Activated naive CD4-positive, alpha-beta T cell treated with anti-CD3 and anti-CD28 coated beads, Interleukin-2, amount 50 U/mL, for 24 hours (primary cell): ENCODE measurements around the gene ENOX2.
"Not testable (repeated sequence)": the region's sequence is repeated elsewhere in the genome, so short reads cannot be mapped to it uniquely, and the experiment has no call there.

ENCODE experiments used
- H3K27ac Mint-ChIP-seq: one replicate; pipeline ENCODE4 v1.8.0; 2021; ENCODE audit warnings: mild to moderate bottlenecking, mixed read lengths
- H3K27me3 Mint-ChIP-seq: one replicate; pipeline ENCODE4 v1.8.0; 2021; ENCODE audit warnings: mixed read lengths
- H3K36me3 Mint-ChIP-seq: one replicate; pipeline ENCODE4 v1.8.0; 2021; ENCODE audit warnings: mixed read lengths
- H3K4me1 Mint-ChIP-seq: one replicate; pipeline ENCODE4 v1.8.0; 2021; ENCODE audit warnings: mixed read lengths
- H3K4me3 Mint-ChIP-seq: one replicate; pipeline ENCODE4 v1.8.0; 2021; ENCODE audit warnings: mild to moderate bottlenecking, mixed read lengths
- H3K9me3 Mint-ChIP-seq: one replicate; pipeline ENCODE4 v1.8.0; 2021; ENCODE audit warnings: mixed read lengths

ENOX2 gene

DNA sequence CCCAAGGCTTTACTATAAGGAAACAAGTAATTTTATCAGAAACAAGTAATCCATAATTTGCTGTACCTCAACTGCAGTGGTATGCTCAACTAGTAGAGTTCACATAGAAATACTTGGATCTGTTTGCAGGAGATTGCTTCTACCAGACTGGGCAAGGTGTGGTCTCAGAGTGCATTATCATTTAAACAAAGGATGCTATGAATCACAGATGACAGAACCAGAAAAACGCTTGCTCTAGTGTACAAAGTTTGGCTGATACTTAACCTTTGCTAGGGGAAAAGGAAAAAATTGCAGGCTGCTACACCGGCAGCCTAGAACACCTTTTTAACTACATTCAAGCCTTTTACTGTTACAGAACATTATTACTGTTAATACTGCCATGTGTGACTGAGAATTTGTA, 97.1 kb downstream of the ENOX2 start:
- Mint-ChIP-seq H3K36me3 (peaks cover 2% of the 10 kb centered on the region), H3K4me1 (peaks cover 6% of the 10 kb centered on the region), H3K27ac (no peak overlapping the region), H3K4me3 (no peak overlapping the region), H3K27me3 (no peaks in the 10 kb centered on the region), H3K9me3 (no peaks in the 10 kb centered on the region)

DNA sequence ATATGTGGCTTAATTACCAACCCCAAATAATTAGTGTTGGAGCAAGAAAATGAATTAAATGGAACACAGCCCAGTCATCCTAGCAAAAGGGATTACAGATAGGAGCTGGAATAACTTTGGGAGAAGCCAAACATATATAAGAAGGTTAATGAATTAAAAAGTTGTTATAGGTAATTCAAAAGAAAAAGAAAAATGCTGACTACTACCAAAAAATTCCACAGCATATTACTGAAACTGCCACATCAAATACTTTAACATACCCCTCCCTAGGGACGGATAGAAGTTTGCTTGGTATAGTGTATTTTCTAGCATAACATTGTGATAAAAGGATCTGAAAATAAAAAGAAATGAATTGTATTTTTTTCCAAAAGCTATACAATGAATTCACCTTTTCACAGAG, 99.5 kb downstream of the ENOX2 start:
- no peaks in the 10 kb centered on the region for H3K27me3 Mint-ChIP-seq
- no peak overlapping the region for H3K4me3 Mint-ChIP-seq
- no peaks in the 10 kb centered on the region for H3K9me3 Mint-ChIP-seq
- peaks cover 2% of the 10 kb centered on the region for H3K36me3 Mint-ChIP-seq
- no peaks in the 10 kb centered on the region for H3K4me1 Mint-ChIP-seq
- no peak overlapping the region for H3K27ac Mint-ChIP-seq

- Mint-ChIP-seq H3K36me3 (peaks cover 2% of the 10 kb centered on the region), H3K4me3 (no peak overlapping the region), H3K27ac (no peak overlapping the region)
Observed at GRCh38 chrX:130801901-130802300, 101.1 kb downstream of the ENOX2 start.

GRCh38 chrX:130799393-130799792, 103.6 kb downstream of the ENOX2 start:
- Mint-ChIP-seq H3K9me3 (no peaks in the 10 kb centered on the region), H3K4me1 (no peaks in the 10 kb centered on the region), H3K27ac (no peak overlapping the region), H3K4me3 (no peak overlapping the region), H3K27me3 (no peaks in the 10 kb centered on the region), H3K36me3 (no peaks in the 10 kb centered on the region)

More at GRCh38 chrX:130801901-130802300, 101.1 kb downstream of the ENOX2 start:
- no peaks in the 10 kb centered on the region for H3K9me3 Mint-ChIP-seq
- no peaks in the 10 kb centered on the region for H3K4me1 Mint-ChIP-seq
- no peaks in the 10 kb centered on the region for H3K27me3 Mint-ChIP-seq

DNA sequence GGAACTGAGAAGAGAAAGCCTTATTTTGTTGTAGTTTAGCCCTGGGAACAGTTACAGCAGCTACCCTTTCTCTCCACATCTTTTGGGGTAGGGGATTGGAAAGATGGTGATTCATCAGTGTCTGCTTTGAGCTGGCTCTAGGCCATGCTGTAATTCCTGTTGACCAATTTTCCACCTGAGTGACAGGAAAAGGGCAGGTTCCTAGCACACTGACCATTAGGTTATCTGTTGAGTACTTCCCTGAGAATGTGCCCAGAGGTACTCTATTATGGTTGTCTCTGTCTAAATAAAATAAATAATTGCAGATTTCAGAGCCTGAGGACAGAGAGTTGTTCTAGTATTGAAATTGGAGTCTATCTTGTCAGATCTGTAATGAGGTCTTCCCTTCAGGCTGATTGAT, 109.0 kb downstream of the ENOX2 start:
- no peaks in the 10 kb centered on the region for H3K27me3 Mint-ChIP-seq
- no peak overlapping the region for H3K27ac Mint-ChIP-seq
- H3K36me3 Mint-ChIP-seq = peaks cover 1% of the 10 kb centered on the region
- H3K4me1 Mint-ChIP-seq = no peaks in the 10 kb centered on the region
- H3K9me3 Mint-ChIP-seq = no peaks in the 10 kb centered on the region
- no peak overlapping the region for H3K4me3 Mint-ChIP-seq

DNA sequence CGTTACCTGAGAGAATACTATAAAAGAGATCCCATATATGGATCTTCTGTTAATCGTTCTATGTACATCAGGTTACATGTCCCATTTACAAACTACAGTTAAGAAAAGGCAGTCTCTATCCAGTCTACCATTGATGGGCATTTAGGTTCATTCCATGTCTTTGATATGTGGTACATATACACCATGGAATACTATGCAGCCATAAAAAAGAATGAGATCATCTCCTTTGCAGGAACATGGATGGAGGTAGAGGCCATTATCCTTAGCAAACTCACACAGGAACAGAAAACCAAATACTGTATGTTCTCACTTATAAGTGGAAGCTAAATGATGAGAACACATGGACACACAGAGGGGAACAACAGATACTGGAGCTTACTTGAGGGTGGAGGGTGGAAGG, 111.1 kb downstream of the ENOX2 start:
- H3K36me3 Mint-ChIP-seq, H3K9me3 Mint-ChIP-seq, H3K27ac Mint-ChIP-seq, H3K4me3 Mint-ChIP-seq, H3K27me3 Mint-ChIP-seq, H3K4me1 Mint-ChIP-seq: not testable (repeated sequence)

- Mint-ChIP-seq H3K27ac (no peak overlapping the region), H3K36me3 (peaks cover 1% of the 10 kb centered on the region), H3K4me3 (no peak overlapping the region), H3K9me3 (no peaks in the 10 kb centered on the region), H3K27me3 (no peaks in the 10 kb centered on the region), H3K4me1 (no peaks in the 10 kb centered on the region)
Observed at GRCh38 chrX:130789793-130790192, 113.2 kb downstream of the ENOX2 start.

DNA sequence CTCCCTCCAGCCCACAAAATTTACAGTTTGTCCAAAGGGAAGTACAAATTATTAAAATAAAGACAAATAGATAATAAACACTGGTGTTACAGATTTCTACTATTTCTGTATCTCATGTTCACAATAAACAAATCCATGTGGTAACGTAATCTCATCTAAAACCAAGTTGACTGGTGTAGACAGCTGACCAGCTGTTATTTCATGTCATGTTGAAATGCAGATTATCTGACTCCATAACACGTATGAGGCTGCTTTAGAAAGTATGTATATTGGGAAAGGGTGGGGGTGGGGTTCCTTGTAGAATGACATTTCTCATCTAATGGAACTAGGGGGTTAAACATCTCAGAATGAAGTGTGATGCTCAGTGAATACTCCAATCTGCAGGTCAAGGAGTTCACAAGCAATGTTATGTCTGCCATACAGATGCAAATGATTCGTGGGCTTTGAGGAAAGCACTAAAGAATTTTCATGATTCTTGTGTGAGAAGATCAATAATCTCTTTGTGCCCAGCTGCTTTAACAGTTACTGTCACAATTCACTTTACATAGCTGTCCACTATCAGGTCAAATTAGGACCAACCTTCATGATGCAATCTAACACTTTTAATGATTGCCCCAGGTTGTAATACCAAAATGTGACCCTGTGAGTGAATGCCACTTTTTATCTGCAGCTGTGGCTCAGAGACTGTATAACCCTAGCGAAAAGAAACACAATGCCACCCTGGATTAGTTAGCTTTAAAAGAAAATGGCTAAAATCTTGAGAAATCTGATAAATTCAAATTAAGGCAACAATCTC, 114.0 kb downstream of the ENOX2 start:
- H3K4me1 Mint-ChIP-seq = no peaks in the 10 kb centered on the region
- peaks cover 1% of the 10 kb centered on the region for H3K36me3 Mint-ChIP-seq
- no peak overlapping the region for H3K27ac Mint-ChIP-seq
- H3K27me3 Mint-ChIP-seq = no peaks in the 10 kb centered on the region
- H3K9me3 Mint-ChIP-seq = no peaks in the 10 kb centered on the region
- H3K4me3 Mint-ChIP-seq = no peak overlapping the region

GRCh38 chrX:130786030-130786429, 117.0 kb downstream of the ENOX2 start:
- H3K36me3 Mint-ChIP-seq = peaks cover 4% of the 10 kb centered on the region
- H3K27me3 Mint-ChIP-seq = no peaks in the 10 kb centered on the region
- no peak overlapping the region for H3K27ac Mint-ChIP-seq
- peaks cover 3% of the 10 kb centered on the region for H3K4me1 Mint-ChIP-seq
- H3K9me3 Mint-ChIP-seq = no peaks in the 10 kb centered on the region
- no peak overlapping the region for H3K4me3 Mint-ChIP-seq

DNA sequence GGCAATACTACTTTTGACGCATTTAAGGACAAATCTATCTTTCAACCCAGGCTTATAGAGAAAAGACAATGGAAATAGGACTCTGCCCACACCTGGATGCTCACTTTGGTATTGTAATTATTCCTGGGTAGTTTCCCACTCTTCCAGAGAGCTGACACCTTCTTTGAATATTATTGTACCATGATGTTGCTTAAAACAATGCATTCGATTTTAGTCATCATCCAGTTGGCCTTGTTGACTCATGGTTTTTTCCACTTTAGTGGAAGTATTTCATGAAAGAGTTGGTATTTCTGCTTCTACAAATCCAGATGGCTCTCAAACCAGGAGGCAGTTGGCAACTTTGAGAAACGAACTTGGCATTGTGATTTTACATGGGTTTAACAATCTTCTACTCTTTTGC, 124.2 kb downstream of the ENOX2 start:
- Mint-ChIP-seq H3K27ac (no peak overlapping the region), H3K4me3 (no peak overlapping the region), H3K36me3 (peaks cover 10% of the 10 kb centered on the region), H3K27me3 (no peaks in the 10 kb centered on the region), H3K4me1 (peaks cover 9% of the 10 kb centered on the region), H3K9me3 (no peaks in the 10 kb centered on the region)

- peaks cover 7% of the 10 kb centered on the region for H3K36me3 Mint-ChIP-seq
- no peaks in the 10 kb centered on the region for H3K9me3 Mint-ChIP-seq
- H3K27me3 Mint-ChIP-seq = no peaks in the 10 kb centered on the region
- H3K4me1 Mint-ChIP-seq = peaks cover 5% of the 10 kb centered on the region
- H3K4me3 Mint-ChIP-seq = no peak overlapping the region
- no peak overlapping the region for H3K27ac Mint-ChIP-seq
Observed at GRCh38 chrX:130775849-130776248, 127.2 kb downstream of the ENOX2 start.

GRCh38 chrX:130772776-130773143, 130.2 kb downstream of the ENOX2 start:
- H3K4me3 Mint-ChIP-seq = no peak overlapping the region
- no peak overlapping the region for H3K27ac Mint-ChIP-seq
- no peaks in the 10 kb centered on the region for H3K27me3 Mint-ChIP-seq
- no peaks in the 10 kb centered on the region for H3K9me3 Mint-ChIP-seq
- H3K4me1 Mint-ChIP-seq = no peaks in the 10 kb centered on the region
- H3K36me3 Mint-ChIP-seq = peaks cover 1% of the 10 kb centered on the region

DNA sequence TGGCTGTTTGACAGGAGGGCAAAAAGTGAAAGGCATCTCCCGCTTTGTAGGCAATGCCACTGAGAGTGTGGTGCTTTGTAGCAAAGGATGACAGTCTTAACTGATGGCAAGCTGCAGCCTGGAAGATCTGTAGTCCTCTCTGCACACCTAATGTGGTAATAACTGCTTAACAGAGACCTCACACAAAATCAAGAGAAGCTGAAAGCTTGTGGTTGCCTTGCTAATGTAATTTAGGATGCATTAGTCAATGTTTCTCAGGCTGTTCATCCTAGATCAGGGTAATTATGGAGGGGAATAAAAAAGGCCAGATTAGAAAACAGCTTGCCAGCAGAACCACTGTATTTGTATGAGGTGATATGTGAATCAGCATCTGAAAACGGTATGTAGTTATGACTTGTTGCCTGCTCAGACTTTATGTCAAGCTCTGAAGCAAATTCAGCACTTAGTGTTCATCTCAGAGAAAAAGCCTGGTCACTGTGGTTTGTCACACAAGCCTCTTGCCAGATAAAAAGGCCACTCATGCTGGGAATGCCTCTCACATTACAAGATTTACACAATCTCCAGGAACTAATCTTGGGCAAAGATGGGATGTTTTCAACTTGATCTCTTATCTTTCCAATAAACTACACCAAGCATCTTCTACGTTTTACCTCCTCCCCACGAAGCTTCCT, 130.8 kb downstream of the ENOX2 start:
- Mint-ChIP-seq H3K27me3 (no peaks in the 10 kb centered on the region), H3K36me3 (peaks cover 7% of the 10 kb centered on the region), H3K4me3 (no peak overlapping the region), H3K9me3 (no peaks in the 10 kb centered on the region), H3K27ac (no peak overlapping the region), H3K4me1 (no peaks in the 10 kb centered on the region)

DNA sequence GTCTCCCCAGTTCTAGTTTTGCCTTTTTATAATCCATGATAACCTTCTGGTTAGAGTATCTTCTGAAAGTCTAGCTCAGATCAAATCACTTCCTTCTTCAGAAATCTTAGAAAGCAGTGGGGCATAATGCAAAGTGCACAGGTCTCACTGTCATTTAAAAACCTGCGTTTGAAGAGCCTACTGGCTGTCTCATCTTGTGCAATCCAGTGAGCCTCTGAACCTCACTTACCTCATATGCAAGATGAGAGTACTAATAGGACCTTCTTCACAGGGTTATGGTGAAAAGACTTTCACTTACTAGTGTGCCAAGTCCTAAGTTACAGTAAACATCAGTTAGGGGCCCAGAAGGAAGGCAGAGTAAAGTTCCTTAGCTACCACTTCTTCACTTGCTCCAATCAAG, 131.4 kb downstream of the ENOX2 start:
- Mint-ChIP-seq H3K27me3 (no peaks in the 10 kb centered on the region), H3K27ac (no peak overlapping the region), H3K9me3 (no peaks in the 10 kb centered on the region), H3K4me3 (no peak overlapping the region), H3K4me1 (no peaks in the 10 kb centered on the region), H3K36me3 (peaks cover 7% of the 10 kb centered on the region)

DNA sequence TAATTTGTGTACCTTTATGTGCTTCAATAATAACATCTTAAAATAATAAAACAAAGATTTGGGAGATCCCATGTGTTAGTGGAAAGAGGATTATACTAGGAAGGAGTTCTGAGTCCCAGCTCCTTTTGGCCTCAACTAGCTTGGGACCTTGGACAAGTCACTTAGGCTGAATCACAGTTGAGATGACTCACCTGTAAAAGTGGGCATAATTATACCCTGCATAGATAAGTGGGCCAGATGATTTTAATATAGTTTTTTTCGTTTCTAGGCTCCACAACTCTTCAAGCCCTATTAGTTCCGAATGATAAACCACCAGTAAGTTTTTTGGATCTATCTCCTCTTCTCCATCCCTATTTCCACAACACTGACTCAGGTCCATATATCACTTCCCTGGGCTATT, 131.8 kb downstream of the ENOX2 start:
- H3K9me3 Mint-ChIP-seq = no peaks in the 10 kb centered on the region
- no peak overlapping the region for H3K4me3 Mint-ChIP-seq
- no peaks in the 10 kb centered on the region for H3K27me3 Mint-ChIP-seq
- no peaks in the 10 kb centered on the region for H3K4me1 Mint-ChIP-seq
- peaks cover 7% of the 10 kb centered on the region for H3K36me3 Mint-ChIP-seq
- no peak overlapping the region for H3K27ac Mint-ChIP-seq

DNA sequence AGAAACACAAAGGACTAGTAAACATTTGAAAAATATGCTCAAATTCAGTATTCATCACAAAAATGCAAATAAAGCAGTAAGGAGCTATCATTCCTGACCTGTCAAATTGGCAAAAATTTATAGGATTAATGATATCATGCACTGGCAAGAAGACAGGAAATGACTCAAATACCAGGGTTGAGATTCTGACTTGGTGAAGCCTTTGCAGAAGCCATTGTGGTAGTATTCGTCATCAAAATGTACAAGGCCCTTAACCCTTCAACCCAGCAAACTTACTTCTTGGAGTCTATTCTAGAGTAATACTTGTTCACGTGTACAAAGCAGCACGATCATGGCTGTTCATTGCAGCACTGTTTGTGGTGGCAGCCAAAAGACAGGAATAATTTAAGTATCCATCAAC, 132.4 kb downstream of the ENOX2 start:
- Mint-ChIP-seq H3K9me3 (no peaks in the 10 kb centered on the region), H3K4me1 (no peaks in the 10 kb centered on the region), H3K27ac (no peak overlapping the region), H3K4me3 (no peak overlapping the region), H3K36me3 (peaks cover 7% of the 10 kb centered on the region), H3K27me3 (no peaks in the 10 kb centered on the region)

DNA sequence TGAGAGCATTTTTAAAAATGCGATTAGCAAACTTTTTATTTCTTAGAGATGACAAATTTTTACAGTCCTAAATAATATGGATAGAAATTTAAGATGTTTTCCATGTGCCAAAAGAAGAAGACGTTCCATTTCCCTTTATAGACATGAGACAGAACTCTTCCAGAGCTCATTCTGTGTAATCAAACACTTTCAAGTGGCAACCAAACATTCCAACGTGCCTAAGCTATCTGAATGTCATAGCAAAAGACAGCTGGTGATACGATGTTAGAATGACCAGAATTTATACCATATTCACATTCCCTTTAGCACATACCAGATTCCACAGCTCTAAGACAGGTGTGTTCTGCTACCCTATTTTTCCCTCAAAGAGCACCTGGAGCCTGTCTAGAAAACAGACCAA, 133.2 kb downstream of the ENOX2 start:
- Mint-ChIP-seq H3K27ac (no peak overlapping the region), H3K4me1 (no peaks in the 10 kb centered on the region), H3K36me3 (peaks cover 7% of the 10 kb centered on the region), H3K4me3 (no peak overlapping the region), H3K9me3 (no peaks in the 10 kb centered on the region), H3K27me3 (no peaks in the 10 kb centered on the region)
